SK-N-SH (cell line): Measurements from ENCODE around the gene WDR41. TPM values are rescaled to one million over a fixed set of nuclear protein-coding genes. Genes with fewer than 3 reads are reported as not detected.
"Not testable (repeated sequence)": the region's sequence is repeated elsewhere in the genome, so short reads cannot be mapped to it uniquely, and the experiment has no call there.

Experiments
- CTCF ChIA-PET: fragments of 300-600, 350-600 bp; formaldehyde crosslinking; extraction: SDS; loops from one replicate; lab custom pipeline; 2021; lab: Yijun Ruan, JAX
- POLR2A ChIA-PET: fragments of 350-600 bp; sonication (Branson Sonifier 250); formaldehyde crosslinking; extraction: SDS; loops from one replicate; lab custom pipeline; 2020; ENCODE audit warnings: antibody characterized with exemption, inconsistent platforms; lab: Yijun Ruan, JAX
- DNase-seq: peaks from one replicate; pipeline ENCODE4 v3.0.0; 2012
- H2AFZ ChIP-seq: fragments of 200-600 bp; sonication (generic); 2 replicates; pipeline ENCODE4 v1.8.1; 2016; ENCODE audit warnings: antibody characterized with exemption, mild to moderate bottlenecking, low read depth
- H3F3A ChIP-seq: fragments of 200-600 bp; sonication (generic); replicated peaks from 2 replicates; pipeline ENCODE3; 2016; ENCODE audit warnings: antibody characterized with exemption, mild to moderate bottlenecking; ENCODE audit not compliant: insufficient read depth
- H3K27ac ChIP-seq, 2 experiments: fragments of 200-500 bp in 1 of 2; fragments of 200-600 bp in 1 of 2; sonication (Bioruptor generic) in 1 of 2; sonication (generic), shearing (Covaris generic) in 1 of 2; 2 replicates each; pipeline versions ENCODE4 v1.5.1 to v1.6.1; 2014 to 2016; ENCODE audit warnings: low read depth in 2 of 2, inconsistent platforms in 1 of 2, low read length in 1 of 2, mild to moderate bottlenecking in 1 of 2, mixed read lengths in 1 of 2
- H3K27me3 ChIP-seq: fragments of 200-600 bp; sonication (generic), shearing (Covaris generic); 2 replicates; pipeline ENCODE4 v1.6.1; 2016; ENCODE audit warnings: mixed run types; ENCODE audit not compliant: insufficient read depth
- H3K36me3 ChIP-seq, 2 experiments: fragments of 200-500 bp in 1 of 2; fragments of 200-600 bp in 1 of 2; sonication (Bioruptor generic) in 1 of 2; sonication (generic) in 1 of 2; replicated peaks in 1 of 2; 2 replicates each; pipeline versions ENCODE3 to v1.5.1; 2014 to 2016; ENCODE audit warnings: low read length in 1 of 2, mild to moderate bottlenecking in 1 of 2; ENCODE audit not compliant: insufficient read depth in 2 of 2, control insufficient read depth in 1 of 2
- H3K4me1 ChIP-seq, 2 experiments: fragments of 200-500 bp in 1 of 2; fragments of 200-600 bp in 1 of 2; sonication (Bioruptor generic) in 1 of 2; sonication (generic), shearing (Covaris generic) in 1 of 2; 2 replicates each; pipeline versions ENCODE4 v1.5.1 to v1.6.1; 2014 to 2016; ENCODE audit warnings: low read depth in 1 of 2, low read length in 1 of 2, mixed run types in 1 of 2; ENCODE audit not compliant: insufficient read depth in 2 of 2, control insufficient read depth in 1 of 2
- H3K4me2 ChIP-seq: fragments of 200-600 bp; sonication (generic), shearing (Covaris generic); 2 replicates; pipeline ENCODE4 v1.6.1; 2017; ENCODE audit warnings: mixed run types
- H3K4me3 ChIP-seq, 2 experiments: fragments of 200-500 bp in 1 of 2; fragments of 200-600 bp in 1 of 2; sonication (Bioruptor generic) in 1 of 2; sonication (generic), shearing (Covaris generic) in 1 of 2; 2 replicates each; pipeline versions ENCODE4 v1.5.1 to v1.8.1; 2014 to 2016; ENCODE audit warnings: low read depth in 2 of 2, inconsistent platforms in 1 of 2, low read length in 1 of 2, mild to moderate bottlenecking in 1 of 2, mixed read lengths in 1 of 2, moderate library complexity in 1 of 2
- H3K79me2 ChIP-seq: fragments of 200-600 bp; sonication (generic); 2 replicates; pipeline ENCODE4 v1.8.1; 2017; ENCODE audit warnings: mild to moderate bottlenecking; ENCODE audit not compliant: insufficient read depth
- H3K9ac ChIP-seq: fragments of 200-600 bp; sonication (generic); 2 replicates; pipeline ENCODE4 v1.6.1; 2017; ENCODE audit warnings: mixed run types
- H3K9me2 ChIP-seq: fragments of 200-600 bp; sonication (generic); 2 replicates; pipeline ENCODE4 v1.6.1; 2017; ENCODE audit warnings: mixed run types
- H3K9me3 ChIP-seq: fragments of 200-600 bp; sonication (generic); 2 replicates; pipeline ENCODE4 v1.6.1; 2017; ENCODE audit warnings: mixed run types, mild to moderate bottlenecking, moderate library complexity
- H4K20me1 ChIP-seq: fragments of 200-600 bp; sonication (generic); 2 replicates; pipeline ENCODE4 v1.6.1; 2017; ENCODE audit warnings: mild to moderate bottlenecking, mixed run types; ENCODE audit not compliant: insufficient read depth
- ELF1 ChIP-seq: IDR thresholded peaks from 2 replicates; pipeline ENCODE4 v1.4.0; 2012
- EP300 ChIP-seq, 2 experiments: IDR thresholded peaks; 2 replicates each; pipeline versions ENCODE4 v1.4.0 to v1.6.1; 2012; ENCODE audit warnings: borderline replicate concordance in 1 of 2, low read depth in 1 of 2, low read length in 1 of 2
- MXI1 ChIP-seq: IDR thresholded peaks from 2 replicates; pipeline ENCODE4 v1.6.1; 2012; ENCODE audit warnings: mild to moderate bottlenecking, low read depth, low read length, improper control_type of control experiment
- NRF1 ChIP-seq: IDR thresholded peaks from 2 replicates; pipeline ENCODE4 v1.6.1; 2012; ENCODE audit warnings: low read depth, mild to moderate bottlenecking, low read length
- RFX5 ChIP-seq: IDR thresholded peaks from 2 replicates; pipeline ENCODE4 v1.6.1; 2012; ENCODE audit warnings: mild to moderate bottlenecking, improper control_type of control experiment, low read length
- RXRA ChIP-seq: IDR thresholded peaks from 2 replicates; pipeline ENCODE4 v1.4.0; 2012; ENCODE audit warnings: low read depth, mild to moderate bottlenecking, borderline replicate concordance
- SIN3A ChIP-seq: IDR thresholded peaks from 2 replicates; pipeline ENCODE4 v1.6.1; 2012; ENCODE audit warnings: low read depth, mild to moderate bottlenecking, low read length, moderate library complexity, borderline replicate concordance
- SMC3 ChIP-seq: IDR thresholded peaks from 2 replicates; pipeline ENCODE4 v1.6.1; 2012; ENCODE audit warnings: low read depth, low read length, improper control_type of control experiment
- TAF1 ChIP-seq: IDR thresholded peaks from 2 replicates; pipeline ENCODE4 v1.6.1; 2012; ENCODE audit warnings: low read depth, mild to moderate bottlenecking, low read length, moderate library complexity, borderline replicate concordance
- YY1 ChIP-seq: IDR thresholded peaks from 2 replicates; pipeline ENCODE4 v1.4.0; 2012; ENCODE audit warnings: low read depth, mild to moderate bottlenecking
- WGBS: methylation state at CpG from one replicate; pipeline ENCODE4 v1.1.6; 2017; ENCODE audit warnings: low lambda C conversion rate; 5-methylcytosine and 5-hydroxymethylcytosine counted together
- polyA plus RNA-seq, 3 experiments: library from polyadenylated mRNA; depleted of rRNA; stranded (reverse); fragments of >200 nt; gene quantifications; 2 replicates each; pipeline ENCODE4 v1.2.3, GENCODE V29; 2012
- TF ChIP-seq, protein P1 (sequence below): fragments of 150-350 bp; IDR thresholded peaks from 2 replicates; pipeline ENCODE4 v1.6.1; 2016; ENCODE audit warnings: mild to moderate bottlenecking, low read depth, low read length
- TF ChIP-seq, protein P2 (sequence below): fragments of 150-350 bp; IDR thresholded peaks from 2 replicates; pipeline ENCODE4 v1.6.1; 2017; ENCODE audit warnings: antibody characterized with exemption, low read length, low read depth, borderline replicate concordance

Gene WDR41
- polyA plus RNA-seq, 1 of the 3 experiments (the other 2 are of a cell fraction), result 17.2 TPM

DNA sequence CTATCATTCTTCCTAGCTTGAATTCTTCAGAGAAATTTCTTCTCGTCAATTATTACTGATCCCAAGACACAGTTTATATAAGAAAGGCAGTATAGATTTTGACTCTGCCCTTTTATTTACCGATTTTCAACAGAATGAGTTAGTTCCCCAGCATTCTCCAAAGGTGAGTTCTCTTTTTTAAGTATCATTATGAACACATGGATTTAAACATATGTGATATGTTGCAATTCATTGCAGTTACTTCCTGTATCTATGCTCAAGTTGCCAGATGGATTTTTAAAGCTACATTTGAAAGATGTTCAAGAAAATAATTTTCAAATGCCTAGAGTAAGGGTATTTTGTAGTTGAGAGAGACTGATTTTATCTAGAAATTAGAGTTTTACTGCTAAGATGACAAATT lies 8.4 kb downstream of the WDR41 start:
- ChIA-PET POLR2A (no interaction called here), CTCF (interaction anchor here (0.6 to 2.6 kb wide), 2 partner anchors 8 to 42 kb away, joined by 3 to 12 read pairs; partner anchors contain the start of gene WDR41)
- H3K27ac ChIP-seq, result no peak overlapping the region
- H3K79me2 ChIP-seq, result peaks cover 22% of the 10 kb centered on the region
- no peak for DNase-seq
- H3K4me2 ChIP-seq, result no peak overlapping the region
- 94% methylated on average over 2 of the region's 2 CpGs for WGBS
- no peaks in the 10 kb centered on the region for H4K20me1 ChIP-seq
- H3K4me1 ChIP-seq, result no peaks in the 10 kb centered on the region
- H3K27me3 ChIP-seq, result no peaks in the 10 kb centered on the region
- no peaks in the 10 kb centered on the region for H3K9me2 ChIP-seq
- TF ChIP-seq MXI1 (no peak), NRF1 (no peak)
- TF ChIP-seq, protein P1, sequence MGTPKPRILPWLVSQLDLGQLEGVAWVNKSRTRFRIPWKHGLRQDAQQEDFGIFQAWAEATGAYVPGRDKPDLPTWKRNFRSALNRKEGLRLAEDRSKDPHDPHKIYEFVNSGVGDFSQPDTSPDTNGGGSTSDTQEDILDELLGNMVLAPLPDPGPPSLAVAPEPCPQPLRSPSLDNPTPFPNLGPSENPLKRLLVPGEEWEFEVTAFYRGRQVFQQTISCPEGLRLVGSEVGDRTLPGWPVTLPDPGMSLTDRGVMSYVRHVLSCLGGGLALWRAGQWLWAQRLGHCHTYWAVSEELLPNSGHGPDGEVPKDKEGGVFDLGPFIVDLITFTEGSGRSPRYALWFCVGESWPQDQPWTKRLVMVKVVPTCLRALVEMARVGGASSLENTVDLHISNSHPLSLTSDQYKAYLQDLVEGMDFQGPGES, result no peak
- TF ChIP-seq, all 33 proteins: peak for 0
- H3K36me3 ChIP-seq, result peaks cover 20 to 40% of the 10 kb centered on the region in 2 experiments
- H2AFZ ChIP-seq, result no peak overlapping the region
- no peaks in the 10 kb centered on the region for H3F3A ChIP-seq
- no peak overlapping the region for H3K9ac ChIP-seq
- H3K4me3 ChIP-seq, result no peak overlapping the region
- H3K9me3 ChIP-seq, result no peaks in the 10 kb centered on the region

DNA sequence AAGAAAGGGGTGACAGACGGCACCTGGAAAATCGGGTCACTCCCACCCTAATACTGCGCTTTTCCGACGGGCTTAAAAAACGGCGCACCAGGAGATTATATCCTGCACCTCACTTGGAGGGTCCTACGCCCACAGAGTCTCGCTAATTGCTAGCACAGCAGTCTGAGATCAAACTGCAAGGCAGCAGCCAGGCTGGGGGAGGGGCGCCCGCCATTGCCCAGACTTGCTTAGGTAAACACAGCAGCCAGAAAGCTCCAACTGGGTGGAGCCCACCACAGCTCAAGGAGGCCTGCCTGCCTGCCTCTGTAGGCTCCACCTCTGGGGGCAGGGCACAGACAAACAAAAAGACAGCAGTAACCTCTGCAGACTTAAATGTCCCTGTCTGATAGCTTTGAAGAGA lies 17.1 kb downstream of the WDR41 start:
- H3K27ac ChIP-seq, H3K4me3 ChIP-seq, H3K9ac ChIP-seq, H3K9me2 ChIP-seq, H2AFZ ChIP-seq, H3K9me3 ChIP-seq, H3K4me1 ChIP-seq, POLR2A ChIA-PET, H3K27me3 ChIP-seq, H4K20me1 ChIP-seq, DNase-seq, H3F3A ChIP-seq, CTCF ChIA-PET, H3K36me3 ChIP-seq, H3K4me2 ChIP-seq: not testable (repeated sequence)
- H3K79me2 ChIP-seq, result peaks cover 41% of the 10 kb centered on the region
- 99% methylated on average over 9 of the region's 11 CpGs for WGBS

DNA sequence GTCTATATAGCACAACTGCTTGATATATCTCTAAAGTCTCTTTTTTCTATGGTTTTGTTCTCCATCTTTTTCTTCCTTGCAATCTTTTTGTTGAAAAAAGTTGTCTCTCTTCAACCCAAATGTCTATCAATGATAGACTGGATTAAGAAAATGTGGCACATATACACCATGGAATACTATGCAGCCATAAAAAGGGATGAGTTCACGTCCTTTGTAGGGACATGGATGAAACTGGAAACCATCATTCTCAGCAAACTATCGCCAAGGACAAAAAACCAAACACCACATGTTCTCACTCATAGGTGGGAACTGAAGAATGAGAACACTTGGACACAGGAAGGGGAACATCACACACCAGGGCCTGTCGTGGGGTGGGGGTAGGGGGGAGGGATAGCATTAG lies 23.2 kb downstream of the WDR41 start:
- H3K9ac ChIP-seq, H3K27ac ChIP-seq, H3F3A ChIP-seq, H3K4me3 ChIP-seq, H3K4me1 ChIP-seq, H3K9me2 ChIP-seq, H3K27me3 ChIP-seq, H4K20me1 ChIP-seq, H3K9me3 ChIP-seq, POLR2A ChIA-PET, DNase-seq, H3K4me2 ChIP-seq, CTCF ChIA-PET, H2AFZ ChIP-seq, H3K36me3 ChIP-seq: not testable (repeated sequence)
- 88% methylated on average over 3 of the region's 3 CpGs for WGBS
- H3K79me2 ChIP-seq, result peaks cover 42% of the 10 kb centered on the region; the same call in 1 of the 2 replicates

DNA sequence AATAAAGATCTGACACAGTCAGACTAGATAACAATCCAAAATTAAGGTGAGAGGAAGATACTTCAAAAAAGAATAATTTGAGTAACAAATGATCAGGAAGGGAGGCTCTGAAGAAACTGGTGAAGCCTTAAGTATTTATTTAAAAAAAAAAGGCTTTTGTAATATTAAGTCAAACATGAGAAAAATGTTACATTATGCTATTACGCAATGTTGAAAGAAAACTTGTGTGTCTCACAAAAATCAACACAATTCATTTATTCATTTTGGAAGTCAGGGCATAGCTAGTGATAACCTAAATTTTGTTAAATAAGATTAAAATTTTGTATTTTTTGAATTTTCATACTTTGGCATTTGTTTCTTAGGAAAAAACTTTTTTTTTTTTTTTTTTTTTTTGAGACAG lies 28.2 kb downstream of the WDR41 start:
- no peaks in the 10 kb centered on the region; a peak in 1 of 4 replicates for H3K4me1 ChIP-seq
- H3K9me2 ChIP-seq, result no peaks in the 10 kb centered on the region
- 95% methylated on average over 1 of the region's 1 CpG for WGBS
- H3K4me3 ChIP-seq, result no peak overlapping the region
- H3K4me2 ChIP-seq, result no peak overlapping the region
- H2AFZ ChIP-seq, result no peak overlapping the region
- DNase-seq, result no peak
- peaks cover 5% of the 10 kb centered on the region for H3F3A ChIP-seq
- H3K27me3 ChIP-seq, result no peaks in the 10 kb centered on the region
- H3K9me3 ChIP-seq, result no peaks in the 10 kb centered on the region
- H3K36me3 ChIP-seq, result peaks cover 0 to 20% of the 10 kb centered on the region in 2 experiments
- POLR2A ChIA-PET, result no interaction called here
- no peak overlapping the region for H3K9ac ChIP-seq
- peaks cover 11% of the 10 kb centered on the region; the same call in 1 of the 2 replicates for H3K79me2 ChIP-seq
- H4K20me1 ChIP-seq, result no peaks in the 10 kb centered on the region
- CTCF ChIA-PET, result interaction anchor here (1.4 to 3.2 kb wide), 2 partner anchors 27 to 28 kb away, joined by 5 to 15 read pairs; partner anchors contain the start of gene WDR41
- TF ChIP-seq RXRA (no peak), ELF1 (no peak), SIN3A (no peak), SMC3 (no peak), TAF1 (no peak), EP300 (IDR thresholded peaks at IDR 0.05; ENCODE audit: borderline replicate concordance in 1 of 2, low read depth in 1 of 2, low read length in 1 of 2) (no peak), YY1 (no peak), RFX5 (no peak)
- TF ChIP-seq, protein P2, sequence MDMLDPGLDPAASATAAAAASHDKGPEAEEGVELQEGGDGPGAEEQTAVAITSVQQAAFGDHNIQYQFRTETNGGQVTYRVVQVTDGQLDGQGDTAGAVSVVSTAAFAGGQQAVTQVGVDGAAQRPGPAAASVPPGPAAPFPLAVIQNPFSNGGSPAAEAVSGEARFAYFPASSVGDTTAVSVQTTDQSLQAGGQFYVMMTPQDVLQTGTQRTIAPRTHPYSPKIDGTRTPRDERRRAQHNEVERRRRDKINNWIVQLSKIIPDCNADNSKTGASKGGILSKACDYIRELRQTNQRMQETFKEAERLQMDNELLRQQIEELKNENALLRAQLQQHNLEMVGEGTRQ, result no peak
- no peak overlapping the region for H3K27ac ChIP-seq
